ENCODE measurements around the gene PUM2.

GRCh38 chr2:20381457-20381856 lies 30.8 kb upstream of the PUM2 start:
- TF ChIP-seq ELF4 (IDR thresholded peaks at IDR 0.05), result no peak
- TF ChIP-seq HDGF (IDR thresholded peaks at IDR 0.05; ENCODE audit: borderline replicate concordance), result no peak
- no peak for TF ChIP-seq FOXA1 (IDR thresholded peaks at IDR 0.05)
